Subcutaneous abdominal adipose tissue (tissue), 5 donors: Measurements from ENCODE around the gene ZDHHC20.
A peak's percentile ranks its signal among the peaks of the same experiment; 100 is the strongest.

Experiments used
- H3K27ac ChIP-seq: one replicate; pipeline ENCODE4 v1.7.0; 2013; ENCODE audit warnings: low read depth, mild to moderate bottlenecking, inconsistent platforms, low read length, moderate library complexity
- H3K27me3 ChIP-seq, 5 donors: one replicate each; pipeline ENCODE4 v1.7.0; 2013; ENCODE audit warnings: low read length in 5 of 5, inconsistent platforms in 1 of 5; ENCODE audit not compliant: control insufficient read depth in 5 of 5, insufficient read depth in 4 of 5
- H3K36me3 ChIP-seq, 5 donors: one replicate each; pipeline ENCODE4 v1.7.0; 2013; ENCODE audit warnings: low read length in 5 of 5; ENCODE audit not compliant: control insufficient read depth in 5 of 5, insufficient read depth in 5 of 5
- H3K4me1 ChIP-seq, 5 donors: one replicate each; pipeline ENCODE4 v1.7.0; 2013; ENCODE audit warnings: low read length in 5 of 5, mild to moderate bottlenecking in 3 of 5, moderate library complexity in 1 of 5; ENCODE audit not compliant: control insufficient read depth in 5 of 5, insufficient read depth in 5 of 5
- H3K4me3 ChIP-seq, 5 donors: one replicate each; pipeline ENCODE4 v1.7.0; 2013; ENCODE audit warnings: low read length in 5 of 5, low read depth in 1 of 5
- H3K9ac ChIP-seq, 5 donors: one replicate each; pipeline ENCODE4 v1.7.0; 2013; ENCODE audit warnings: low read length in 5 of 5, mild to moderate bottlenecking in 4 of 5, moderate library complexity in 3 of 5
- H3K9me3 ChIP-seq, 5 donors: one replicate each; pipeline ENCODE4 v1.7.0; 2013; ENCODE audit warnings: low read length in 5 of 5; ENCODE audit not compliant: control insufficient read depth in 5 of 5
- donor health status: healthy.
- donor health status: healthy.
- donor health status: healthy.
- donor health status: healthy.
- donor health status: healthy.

Gene ZDHHC20

GRCh38 chr13:21470785-21471184, 11.7 kb upstream of the ZDHHC20 start:
- H3K36me3 ChIP-seq, result no peaks in the 10 kb centered on the region
- no peaks in the 10 kb centered on the region for H3K27me3 ChIP-seq
- H3K4me3 ChIP-seq, result no peak overlapping the region
- H3K9ac ChIP-seq, result no peak overlapping the region
- no peaks in the 10 kb centered on the region for H3K4me1 ChIP-seq
- no peak overlapping the region for H3K27ac ChIP-seq
- peaks cover 0 to 4% (median 0%) of the 10 kb centered on the region in 5 donors for H3K9me3 ChIP-seq

GRCh38 chr13:21466527-21466926, 7.4 kb upstream of the ZDHHC20 start:
- Histone ChIP-seq H3K36me3 (no peaks in the 10 kb centered on the region), H3K9ac (no peak overlapping the region), H3K9me3 (peaks cover 0 to 4% (median 0%) of the 10 kb centered on the region in 5 donors), H3K4me1 (no peaks in the 10 kb centered on the region), H3K4me3 (no peak overlapping the region), H3K27ac (no peak overlapping the region), H3K27me3 (no peaks in the 10 kb centered on the region)

- Histone ChIP-seq H3K9ac (no peak overlapping the region), H3K4me1 (no peaks in the 10 kb centered on the region), H3K27me3 (no peaks in the 10 kb centered on the region), H3K36me3 (no peaks in the 10 kb centered on the region), H3K4me3 (no peak overlapping the region), H3K9me3 (peaks cover 0 to 4% (median 0%) of the 10 kb centered on the region in 5 donors), H3K27ac (no peak overlapping the region)
Measured at GRCh38 chr13:21465710-21466160, 6.6 kb upstream of the ZDHHC20 start.

- Histone ChIP-seq H3K9ac (no peak overlapping the region), H3K27ac (no peak overlapping the region), H3K4me1 (peaks cover 0 to 6% (median 3%) of the 10 kb centered on the region in 5 donors), H3K27me3 (no peaks in the 10 kb centered on the region), H3K4me3 (no peak overlapping the region), H3K36me3 (no peaks in the 10 kb centered on the region), H3K9me3 (no peaks in the 10 kb centered on the region)
Measured at GRCh38 chr13:21463424-21463823, 4.3 kb upstream of the ZDHHC20 start.

- peaks cover 0 to 16% (median 12%) of the 10 kb centered on the region in 5 donors for H3K4me1 ChIP-seq
- H3K9me3 ChIP-seq, result no peaks in the 10 kb centered on the region
- no peaks in the 10 kb centered on the region for H3K36me3 ChIP-seq
- H3K9ac ChIP-seq, result no peak overlapping the region
- H3K27ac ChIP-seq, result no peak overlapping the region
- H3K4me3 ChIP-seq, result no peak overlapping the region
- H3K27me3 ChIP-seq, result no peaks in the 10 kb centered on the region
Measured at GRCh38 chr13:21461131-21461530, 2.0 kb upstream of the ZDHHC20 start.

GRCh38 chr13:21458451-21458812, 671 bp downstream of the ZDHHC20 start:
- Histone ChIP-seq H3K27ac (peak overlapping the region; percentile 50), H3K4me3 (peak overlapping the region; percentile 72 to 99 (median 96)), H3K27me3 (no peaks in the 10 kb centered on the region), H3K4me1 (peaks cover 0 to 16% (median 12%) of the 10 kb centered on the region in 5 donors), H3K9ac (peak overlapping the region; percentile 12 to 88 (median 80)), H3K36me3 (no peaks in the 10 kb centered on the region), H3K9me3 (no peaks in the 10 kb centered on the region)

- H3K36me3 ChIP-seq, result no peaks in the 10 kb centered on the region
- peaks cover 0 to 4% (median 0%) of the 10 kb centered on the region in 5 donors for H3K9me3 ChIP-seq
- peaks cover 0 to 12% (median 10%) of the 10 kb centered on the region in 5 donors for H3K4me1 ChIP-seq
- H3K27me3 ChIP-seq, result no peaks in the 10 kb centered on the region
- no peak overlapping the region for H3K4me3 ChIP-seq
- H3K9ac ChIP-seq, result no peak overlapping the region
- H3K27ac ChIP-seq, result no peak overlapping the region
Measured at GRCh38 chr13:21453387-21454081, 5.6 kb downstream of the ZDHHC20 start.

- H3K4me1 ChIP-seq, result no peaks in the 10 kb centered on the region
Measured at GRCh38 chr13:21450936-21451335, 8.2 kb downstream of the ZDHHC20 start.

GRCh38 chr13:21446656-21447055, 12.4 kb downstream of the ZDHHC20 start:
- H3K9me3 ChIP-seq, result no peaks in the 10 kb centered on the region
- H3K27ac ChIP-seq, result no peak overlapping the region
- no peak overlapping the region for H3K4me3 ChIP-seq
- H3K36me3 ChIP-seq, result no peaks in the 10 kb centered on the region
- no peak overlapping the region for H3K9ac ChIP-seq
- H3K27me3 ChIP-seq, result no peaks in the 10 kb centered on the region
- H3K4me1 ChIP-seq, result no peaks in the 10 kb centered on the region

More at GRCh38 chr13:21450936-21451335, 8.2 kb downstream of the ZDHHC20 start:
- no peak overlapping the region for H3K27ac ChIP-seq
- H3K36me3 ChIP-seq, result no peaks in the 10 kb centered on the region
- H3K4me3 ChIP-seq, result no peak overlapping the region
- no peak overlapping the region for H3K9ac ChIP-seq
- peaks cover 0 to 4% (median 0%) of the 10 kb centered on the region in 5 donors for H3K9me3 ChIP-seq
- no peaks in the 10 kb centered on the region for H3K27me3 ChIP-seq

GRCh38 chr13:21445759-21446158, 13.3 kb downstream of the ZDHHC20 start:
- no peak overlapping the region for H3K4me3 ChIP-seq
- no peaks in the 10 kb centered on the region for H3K27me3 ChIP-seq
- H3K36me3 ChIP-seq, result no peaks in the 10 kb centered on the region
- no peak overlapping the region for H3K9ac ChIP-seq
- H3K4me1 ChIP-seq, result no peaks in the 10 kb centered on the region
- H3K27ac ChIP-seq, result no peak overlapping the region
- no peaks in the 10 kb centered on the region for H3K9me3 ChIP-seq
